Left hindlimb (tissue), 1 donor: ENCODE data around the gene ABCC10.
A peak's percentile ranks its signal among the peaks of the same experiment; 100 is the strongest.
"Not testable (repeated sequence)": the region's sequence is repeated elsewhere in the genome, so short reads cannot be mapped to it uniquely, and the experiment has no call there.

ENCODE experiments used
- DNase-seq: peaks from one replicate; pipeline ENCODE4 v3.0.0-alpha.2; 2018

The ABCC10 gene

DNA sequence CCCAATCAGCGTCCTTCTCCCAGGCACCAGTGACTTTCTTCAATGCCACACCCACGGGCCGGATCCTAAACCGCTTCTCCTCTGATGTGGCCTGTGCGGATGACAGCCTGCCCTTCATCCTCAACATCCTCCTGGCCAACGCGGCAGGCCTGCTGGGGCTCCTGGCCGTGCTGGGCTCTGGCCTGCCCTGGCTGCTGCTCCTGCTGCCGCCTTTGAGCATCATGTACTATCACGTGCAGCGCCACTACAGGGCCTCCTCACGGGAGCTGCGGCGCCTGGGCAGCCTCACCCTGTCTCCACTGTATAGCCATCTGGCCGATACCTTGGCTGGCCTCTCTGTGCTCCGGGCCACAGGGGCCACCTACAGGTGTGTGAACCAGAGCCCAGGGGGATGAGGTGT lies 18.2 kb downstream of the ABCC10 start:
- DNase-seq: no peak

DNA sequence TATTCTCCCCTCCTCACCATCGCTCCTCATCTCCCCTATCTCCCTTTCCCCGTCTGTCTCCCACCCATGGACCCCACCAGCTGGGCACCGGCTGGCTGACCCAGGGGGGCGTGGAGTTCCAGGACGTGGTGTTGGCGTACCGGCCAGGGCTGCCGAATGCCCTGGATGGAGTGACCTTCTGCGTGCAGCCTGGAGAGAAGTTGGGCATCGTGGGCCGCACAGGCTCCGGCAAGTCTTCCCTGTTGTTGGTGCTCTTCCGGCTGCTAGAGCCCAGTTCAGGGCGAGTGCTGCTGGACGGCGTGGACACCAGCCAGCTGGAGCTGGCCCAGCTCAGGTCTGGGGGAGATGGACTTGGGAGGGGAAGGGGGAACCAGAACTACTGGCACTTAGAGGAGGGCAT lies 20.3 kb downstream of the ABCC10 start:
- no peak for DNase-seq

DNA sequence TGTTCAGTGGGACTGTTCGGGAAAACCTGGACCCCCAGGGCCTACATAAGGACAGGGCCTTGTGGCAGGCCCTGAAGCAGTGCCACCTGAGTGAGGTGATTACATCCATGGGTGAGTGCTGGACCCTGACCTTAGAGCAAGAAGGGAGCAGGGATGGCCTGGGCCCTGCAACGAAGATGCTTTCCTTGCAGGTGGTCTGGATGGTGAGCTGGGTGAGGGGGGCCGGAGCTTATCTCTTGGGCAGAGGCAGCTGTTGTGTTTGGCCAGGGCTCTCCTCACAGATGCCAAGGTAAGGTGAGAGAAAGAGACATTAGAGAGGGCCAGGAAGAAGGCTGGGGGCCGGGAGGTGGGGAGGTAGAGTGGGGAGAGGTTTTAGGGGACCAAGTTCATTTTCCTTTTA lies 21.6 kb downstream of the ABCC10 start:
- no peak for DNase-seq

DNA sequence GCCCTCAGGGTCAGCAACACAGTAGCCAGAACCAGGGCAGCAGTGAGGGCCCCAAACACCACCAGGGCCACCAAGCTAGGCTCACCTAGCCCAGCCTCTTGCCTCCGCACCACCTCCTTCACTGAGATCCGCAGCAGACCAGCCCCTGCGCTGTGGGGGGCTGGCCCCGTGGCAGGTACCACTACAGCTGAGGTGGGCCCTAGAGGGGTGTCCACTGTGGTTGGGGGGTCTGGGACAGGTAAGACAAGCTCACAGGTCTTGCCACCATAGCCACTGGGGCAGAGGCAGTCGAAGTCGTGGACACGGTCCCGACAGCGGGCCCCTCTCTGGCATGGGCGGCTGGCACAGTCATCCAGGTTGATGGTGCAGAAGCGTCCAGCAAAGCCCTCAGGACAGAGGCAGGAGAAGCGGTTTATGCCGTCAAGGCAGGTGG lies 23.4 kb downstream of the ABCC10 start:
- DNase-seq: no peak

DNA sequence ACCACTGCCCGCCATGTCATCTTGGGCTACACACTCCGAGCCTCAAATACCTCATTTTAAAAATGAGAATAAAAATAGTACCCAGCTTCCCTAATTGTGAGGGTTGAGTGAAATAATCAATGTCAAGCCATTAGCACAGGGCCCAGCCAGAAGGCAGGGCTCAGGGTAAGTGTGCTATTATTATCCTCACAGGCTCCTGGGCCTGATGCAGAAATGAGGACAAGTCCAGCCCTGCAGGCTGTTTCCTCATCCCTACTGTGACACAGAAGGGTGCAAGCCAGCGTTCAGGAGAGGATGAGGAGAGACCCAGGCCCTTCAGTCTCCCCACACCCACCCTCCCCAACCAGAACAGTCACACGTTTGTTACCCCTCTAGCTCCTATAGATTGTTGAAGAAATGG lies 24.0 kb downstream of the ABCC10 start:
- DNase-seq: no peak

DNA sequence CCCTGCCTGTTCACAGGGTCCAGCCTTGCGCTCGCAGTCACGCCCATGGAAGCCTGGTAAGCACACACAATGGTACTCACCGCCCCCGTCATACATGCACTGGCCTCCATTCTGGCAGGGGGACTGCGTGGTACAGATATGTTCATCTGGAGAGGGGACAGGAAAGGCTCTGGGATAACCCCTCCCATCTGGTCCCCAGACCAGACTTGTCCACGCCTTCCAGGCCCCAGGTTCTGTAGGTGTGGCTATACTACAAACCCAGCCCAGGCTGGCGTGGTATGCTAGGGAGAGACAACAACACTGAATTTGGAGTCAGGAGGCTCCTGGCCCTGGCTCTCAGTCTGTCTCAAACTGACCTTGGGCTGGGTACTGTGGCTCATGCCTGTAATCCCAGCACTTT lies 24.6 kb downstream of the ABCC10 start:
- no peak for DNase-seq

DNA sequence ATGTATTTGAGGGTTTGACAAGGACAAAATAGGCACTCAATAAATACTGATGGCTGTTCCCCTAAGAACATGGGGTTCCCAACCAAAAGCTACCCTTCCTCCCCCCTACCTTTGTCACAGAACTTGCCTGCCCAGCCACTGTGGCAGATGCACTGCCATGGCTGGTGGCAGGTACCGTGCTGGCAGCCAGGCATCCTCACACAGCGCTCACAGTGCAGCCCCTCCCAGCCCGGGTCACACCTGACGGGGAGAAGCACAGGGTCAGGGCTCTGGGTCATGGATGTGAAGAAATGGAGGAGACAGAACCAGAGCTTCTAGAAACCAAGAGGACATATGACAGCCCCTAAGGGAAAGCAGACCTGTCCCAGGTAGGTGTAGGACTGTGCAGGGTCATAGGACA lies 25.6 kb downstream of the ABCC10 start:
- no peak for DNase-seq

DNA sequence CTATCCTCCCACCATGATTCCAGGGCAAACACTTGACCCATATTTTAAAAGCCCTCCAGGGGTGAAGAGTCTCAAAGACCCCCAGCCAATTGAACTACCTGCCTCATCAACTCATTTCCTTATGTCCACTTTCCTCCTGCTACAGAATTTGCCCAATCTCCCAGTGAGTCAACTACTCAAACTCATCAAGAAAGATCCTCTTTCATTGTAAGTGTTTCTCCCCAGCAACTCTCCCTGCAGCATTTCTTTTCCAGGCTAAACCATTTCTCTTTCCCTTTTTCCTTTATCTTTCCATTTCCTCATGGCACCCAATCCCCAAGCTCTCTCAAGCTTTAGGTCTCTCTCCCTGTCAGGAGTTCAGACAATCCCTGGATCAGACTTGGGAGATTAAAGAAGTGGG lies 26.5 kb downstream of the ABCC10 start:
- no peak for DNase-seq

DNA sequence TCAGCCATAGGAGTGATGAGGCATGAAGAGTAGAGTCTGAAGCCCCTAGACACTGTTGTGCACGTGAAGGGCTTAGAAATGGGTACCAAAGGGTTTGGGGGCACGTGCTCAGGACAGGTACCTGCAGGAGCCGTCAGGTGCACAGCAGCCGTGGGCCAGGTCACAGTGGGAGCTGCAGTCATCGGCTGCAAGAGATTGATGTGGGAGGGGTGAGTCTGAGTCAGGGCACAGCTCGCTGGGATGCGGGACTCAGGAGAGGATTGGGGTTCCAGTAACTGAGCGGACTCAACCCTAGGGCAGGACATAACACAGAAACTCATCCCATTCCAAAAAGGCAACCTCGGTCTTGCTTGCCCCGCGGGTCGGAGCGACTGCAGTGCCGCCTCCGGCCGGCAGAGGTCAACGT lies 27.0 kb downstream of the ABCC10 start:
- peak; percentile 88 for DNase-seq

DNA sequence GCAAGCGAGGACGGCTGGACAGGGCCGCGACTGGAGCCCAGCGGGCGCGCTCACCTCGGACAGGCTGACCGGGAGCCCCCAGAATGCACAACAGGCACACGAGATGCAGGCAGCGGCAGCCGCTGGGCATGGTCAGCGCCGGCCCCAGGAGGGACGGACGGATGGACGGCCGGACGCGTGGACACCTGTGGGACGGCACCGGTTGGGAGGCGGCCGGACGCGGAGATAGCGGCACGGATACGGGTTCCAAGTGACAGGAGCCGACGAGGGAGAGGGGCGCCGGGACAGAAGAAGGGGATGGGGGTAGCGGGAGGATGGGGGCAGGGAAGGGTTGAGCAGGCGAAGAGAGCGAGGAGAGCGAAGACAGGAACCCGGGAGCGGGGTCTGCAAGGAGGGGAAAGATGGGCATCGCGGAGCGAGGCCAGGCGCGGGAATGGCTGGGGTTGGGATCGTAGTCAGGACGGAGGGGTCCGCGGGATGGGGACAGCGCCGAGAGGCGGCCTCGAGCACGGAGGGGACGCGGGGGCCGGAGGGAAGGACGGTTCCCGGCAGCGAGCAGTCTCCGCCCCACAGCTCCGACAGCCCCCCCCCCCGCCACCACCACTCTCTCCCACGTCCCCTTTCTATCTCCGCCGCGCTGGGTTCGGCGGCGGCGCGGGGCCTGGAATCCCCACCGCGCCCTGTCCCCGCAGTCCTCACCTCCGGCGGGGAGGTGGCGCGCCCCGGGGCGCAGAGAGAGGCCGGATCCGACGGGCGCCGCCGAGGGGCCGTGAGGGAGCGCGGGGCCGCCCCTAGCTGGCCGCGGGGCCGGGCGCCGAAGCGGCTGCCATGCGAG lies 27.6 kb downstream of the ABCC10 start:
- DNase-seq: peak; percentile 55

DNA sequence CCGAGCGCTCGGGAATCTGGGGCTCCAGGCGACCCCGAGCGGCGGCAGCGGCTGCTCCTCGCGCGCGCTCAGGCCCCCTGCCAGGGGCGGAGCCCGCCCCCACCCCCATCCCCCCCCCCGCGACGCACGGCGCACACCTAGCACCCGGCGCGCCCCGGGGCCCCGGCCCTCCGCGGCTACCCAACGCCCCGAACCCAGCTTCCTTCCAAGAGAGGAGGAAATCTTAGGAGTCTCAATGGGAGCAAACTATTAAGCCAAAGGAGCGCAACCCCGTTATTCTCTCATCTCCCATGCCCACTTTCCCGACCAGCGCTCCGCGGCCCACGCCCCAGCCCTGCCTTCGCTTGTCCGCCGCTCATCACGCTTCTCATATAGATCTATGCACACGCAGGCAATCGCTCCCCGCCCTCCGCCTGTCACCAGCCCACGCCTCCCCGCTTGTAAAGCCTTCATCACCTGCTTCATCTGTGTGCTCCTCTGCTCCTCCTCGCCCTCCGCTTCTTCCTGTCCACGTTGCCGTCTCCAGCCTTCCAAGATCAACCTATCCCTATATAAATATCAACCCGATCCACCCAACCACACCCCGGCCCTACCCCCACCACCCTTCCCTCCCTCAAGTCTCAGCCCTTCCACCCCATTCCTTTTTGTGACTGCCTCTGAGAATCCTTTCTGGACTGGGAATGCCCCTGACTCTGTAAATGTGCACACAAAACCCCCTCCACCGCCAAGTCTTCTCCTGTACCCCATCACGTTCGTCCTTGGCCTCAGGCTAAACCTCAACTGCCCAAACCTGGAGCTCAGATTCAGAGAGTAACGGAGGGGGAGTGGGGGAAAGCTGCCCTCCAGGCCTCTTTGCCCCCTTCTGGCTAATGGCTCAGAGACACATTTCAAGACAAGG lies 28.4 kb downstream of the ABCC10 start, which contains the start of gene DLK2:
TSS of gene DLK2 (minus strand) at position 18 of the 898 bp plus-strand sequence. CDS start 723 bp downstream, outside the sequence.
- DNase-seq: no peak

DNA sequence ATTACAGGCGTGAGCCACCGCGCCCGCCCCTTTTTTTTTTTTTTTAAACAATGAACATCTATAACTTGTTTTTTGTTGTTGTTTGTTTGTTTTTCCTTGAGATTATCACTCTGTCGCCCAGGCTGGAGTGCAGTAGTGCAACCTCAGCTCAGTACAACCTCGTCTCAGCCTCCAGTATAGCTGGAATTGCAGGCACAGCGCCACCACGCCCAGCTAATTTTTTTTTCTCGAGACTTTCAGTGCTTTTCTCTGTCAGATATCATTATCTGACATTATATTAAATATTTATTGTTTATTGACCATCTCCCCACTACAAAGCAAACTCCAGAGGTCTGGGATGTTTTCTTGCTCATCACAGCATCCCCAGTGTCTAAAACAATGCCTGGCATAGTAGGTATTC lies 30.3 kb downstream of the ABCC10 start:
- no peak for DNase-seq

DNA sequence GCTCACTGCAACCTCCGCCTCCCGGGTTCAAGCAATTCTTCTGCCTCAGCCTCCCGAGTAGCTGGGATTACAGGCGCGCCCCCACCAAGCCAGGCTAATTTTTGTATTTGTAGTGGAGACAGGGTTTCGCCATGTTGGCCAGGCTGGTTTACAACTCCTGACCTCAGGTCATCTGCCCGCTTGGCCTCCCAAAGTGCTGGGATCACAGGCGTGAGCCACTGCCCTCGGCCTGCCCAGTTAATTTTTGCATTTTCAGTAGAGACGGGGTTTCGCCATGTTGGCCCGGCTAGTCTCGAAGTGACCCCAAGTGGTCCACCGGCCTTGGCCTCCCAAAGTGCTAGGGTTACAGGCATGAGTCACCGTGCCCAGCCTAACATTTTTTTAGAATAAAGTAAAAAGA lies 30.8 kb downstream of the ABCC10 start:
- DNase-seq: not testable (repeated sequence)

DNA sequence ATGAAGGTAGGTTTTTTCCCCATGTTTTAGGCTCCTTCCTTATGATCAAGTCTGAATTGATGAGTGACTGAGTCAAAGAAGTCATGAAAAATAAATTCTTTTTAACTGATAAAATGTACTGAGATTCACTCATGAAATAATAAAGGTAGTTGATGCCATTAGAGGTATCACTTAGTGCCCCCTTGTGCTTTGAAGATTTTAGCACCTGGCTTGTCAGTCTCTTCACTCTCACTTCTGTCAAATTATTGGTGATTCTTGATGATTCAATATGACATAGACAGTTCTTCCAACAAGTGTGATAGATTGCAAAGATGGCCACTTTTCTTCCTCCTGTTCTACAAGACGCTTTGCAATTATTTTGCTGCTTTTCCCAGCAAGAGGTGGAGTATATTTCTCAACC lies 32.2 kb downstream of the ABCC10 start:
- no peak for DNase-seq

DNA sequence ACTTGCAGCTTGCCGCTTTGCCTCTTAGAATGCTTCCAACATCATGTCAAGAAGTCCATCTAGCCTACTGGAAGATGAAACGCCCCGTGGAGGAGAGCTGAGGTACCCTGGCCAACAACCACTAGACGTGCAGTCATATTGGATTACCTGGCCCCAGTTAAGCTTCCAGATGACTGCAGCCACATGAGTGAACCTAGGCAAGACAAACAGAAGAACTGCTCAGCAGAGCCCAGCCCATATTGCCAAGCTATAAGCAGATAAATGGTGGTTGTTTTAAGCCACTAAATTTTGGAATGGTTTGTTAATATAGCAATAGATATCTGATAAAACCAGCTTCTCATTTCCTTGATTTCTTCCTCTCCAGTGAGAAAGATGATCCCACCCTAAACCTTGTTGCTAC lies 32.7 kb downstream of the ABCC10 start:
- DNase-seq: no peak

DNA sequence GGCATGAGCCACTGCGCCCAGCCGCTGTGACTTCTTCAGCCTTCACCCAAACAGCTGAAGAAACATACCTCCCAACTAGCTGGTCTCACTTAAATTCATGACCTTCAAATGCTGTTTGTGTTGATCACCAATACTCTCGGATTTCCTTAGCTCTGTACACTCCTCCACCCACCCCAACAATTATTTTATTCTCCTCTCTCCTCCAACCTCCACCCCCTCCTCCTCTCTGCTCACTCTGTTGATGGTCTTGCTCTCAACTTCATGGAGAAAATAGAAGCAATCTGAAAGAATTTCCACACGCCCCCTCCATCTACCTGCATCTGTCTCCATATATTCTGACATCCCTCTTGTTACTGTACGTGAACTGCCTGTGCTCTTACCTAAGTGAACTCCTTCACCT lies 34.6 kb downstream of the ABCC10 start:
- no peak for DNase-seq

DNA sequence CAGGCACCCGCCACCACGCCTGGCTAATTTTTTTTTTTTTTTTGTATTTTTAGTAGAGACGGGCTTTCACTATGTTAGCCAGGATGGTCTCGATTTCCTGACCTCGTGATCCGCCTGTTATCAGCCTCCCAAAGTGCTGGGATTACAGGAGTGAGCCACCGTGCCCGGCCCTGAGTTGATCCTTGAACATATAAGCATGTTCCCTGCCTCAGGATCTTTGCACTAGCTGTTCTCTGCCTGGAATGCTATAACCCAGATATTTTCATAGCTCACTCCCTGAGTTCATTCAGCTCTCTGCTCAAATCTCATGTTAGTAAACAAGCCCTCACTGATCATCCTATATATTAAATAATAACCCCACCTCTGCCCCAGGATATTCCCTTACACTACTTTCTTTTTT lies 37.0 kb downstream of the ABCC10 start:
- DNase-seq: no peak

DNA sequence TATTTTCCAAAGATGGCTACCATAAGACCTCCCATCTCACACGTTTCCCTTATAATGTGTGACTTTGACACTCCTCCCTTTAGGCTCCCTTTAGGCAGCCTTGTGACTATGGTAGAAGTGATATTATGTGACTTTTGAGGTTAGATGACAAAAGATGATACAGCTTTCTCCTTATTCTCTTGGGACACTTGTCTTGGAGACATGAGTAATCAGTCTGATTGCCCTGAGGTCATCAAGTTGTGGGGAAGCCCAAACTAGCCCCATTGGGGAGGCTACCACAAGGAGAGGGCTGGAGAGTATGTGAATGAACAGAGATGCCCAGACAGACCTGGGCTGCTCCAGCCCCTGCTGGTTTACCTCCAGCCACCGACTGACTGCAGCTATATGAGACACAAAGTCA lies 38.6 kb downstream of the ABCC10 start:
- DNase-seq: no peak

DNA sequence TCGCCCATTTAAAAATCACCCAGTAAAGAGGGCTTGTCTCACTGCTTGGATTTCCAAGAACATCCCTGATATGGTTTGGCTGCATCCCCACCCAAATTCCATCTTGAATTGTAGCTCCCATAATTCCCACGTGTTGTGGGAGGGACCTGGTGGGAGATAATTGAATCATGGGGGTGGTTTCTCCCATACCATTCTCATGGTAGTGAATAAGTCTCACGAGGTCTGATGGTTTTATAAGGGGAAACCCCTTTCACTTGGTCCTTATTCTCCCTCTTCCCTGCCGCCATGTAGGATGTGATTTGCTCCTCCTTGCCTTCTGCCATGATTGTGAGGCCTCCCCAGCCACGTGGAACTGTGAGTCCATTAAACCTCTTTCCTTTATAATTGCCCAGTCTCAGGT lies 39.9 kb downstream of the ABCC10 start:
- DNase-seq: not testable (repeated sequence)

DNA sequence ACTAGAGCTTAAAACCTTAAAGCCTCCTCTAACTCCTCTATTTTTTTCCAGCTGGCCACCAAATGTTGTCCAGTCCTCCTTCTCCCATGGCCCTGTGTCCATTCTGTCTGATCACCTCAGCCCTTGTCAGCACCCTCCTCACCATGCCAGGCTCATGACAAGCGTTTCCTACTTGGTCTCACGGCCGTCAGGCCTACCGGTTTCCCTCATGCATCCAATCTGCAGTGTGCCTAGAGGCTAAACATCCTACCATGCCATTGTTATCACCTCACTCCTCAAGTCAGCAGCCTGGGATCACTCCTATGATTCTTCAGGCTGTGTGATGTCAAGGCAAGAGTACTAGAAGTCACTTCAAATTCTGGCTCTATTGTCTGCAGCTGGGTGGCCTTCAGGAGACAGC lies 40.4 kb downstream of the ABCC10 start:
- no peak for DNase-seq

DNA sequence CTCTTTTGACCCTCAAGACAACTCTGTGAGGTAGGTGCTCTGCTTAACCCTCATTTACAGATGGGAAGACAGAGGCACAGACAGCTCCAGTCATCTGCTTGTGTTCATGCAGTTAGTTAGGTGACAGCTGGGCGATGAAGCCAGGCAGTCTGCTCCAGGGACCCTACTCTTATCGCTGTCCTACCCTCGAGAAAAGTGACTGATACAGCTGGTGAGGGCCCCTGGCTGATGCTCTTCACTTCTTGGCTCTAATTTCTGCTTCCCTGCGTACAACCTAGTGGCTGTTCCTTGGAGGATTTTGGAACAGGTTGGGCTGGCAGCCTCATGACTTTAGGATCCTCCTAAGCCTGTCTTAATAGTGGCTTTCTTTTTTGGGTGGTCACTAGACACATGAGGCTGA lies 40.9 kb downstream of the ABCC10 start:
- DNase-seq: no peak

DNA sequence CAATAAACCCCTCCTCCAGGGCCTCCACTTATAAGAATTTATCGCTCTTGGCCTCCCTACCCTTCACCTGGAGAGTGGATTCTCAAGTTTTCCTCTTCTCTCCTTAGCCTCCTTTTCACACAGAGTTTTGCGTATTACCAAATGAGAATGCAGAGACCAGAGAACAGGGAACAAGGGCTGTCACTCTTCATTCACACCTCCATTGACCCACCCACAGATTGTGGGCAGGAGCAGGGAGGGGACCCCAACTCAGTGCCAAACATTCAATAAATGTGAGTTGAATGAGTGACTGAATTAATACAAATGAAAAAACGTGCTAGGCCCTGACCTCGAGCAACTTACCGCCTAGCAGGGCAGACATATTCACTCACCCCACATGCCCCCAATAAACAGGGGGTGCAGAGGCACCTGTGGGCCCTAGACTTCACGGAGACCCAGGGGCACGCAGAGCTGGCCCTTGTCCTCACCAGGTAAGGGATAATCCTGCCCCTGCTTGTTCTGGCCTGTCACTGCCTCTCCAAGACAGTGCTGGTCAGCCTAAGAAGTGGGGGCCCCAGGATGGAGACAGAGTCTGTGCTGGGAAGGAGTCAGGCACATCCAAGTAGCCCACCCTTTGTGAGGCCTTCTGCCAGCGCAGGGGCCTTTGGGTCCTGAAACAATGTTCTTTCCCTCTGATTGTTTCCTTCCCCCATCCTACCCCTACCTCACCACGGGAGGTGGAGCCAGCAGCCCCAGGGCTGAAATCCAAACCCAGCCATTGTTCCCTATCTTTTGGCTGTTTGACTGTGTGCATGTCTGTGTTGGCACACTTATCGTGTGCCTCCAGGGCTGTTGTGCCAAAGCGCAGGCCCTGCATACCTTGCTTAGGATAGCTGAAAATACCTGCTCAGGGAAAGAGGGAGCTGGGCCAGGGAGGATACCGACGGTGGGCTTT lies 41.7 kb downstream of the ABCC10 start:
- no peak for DNase-seq

DNA sequence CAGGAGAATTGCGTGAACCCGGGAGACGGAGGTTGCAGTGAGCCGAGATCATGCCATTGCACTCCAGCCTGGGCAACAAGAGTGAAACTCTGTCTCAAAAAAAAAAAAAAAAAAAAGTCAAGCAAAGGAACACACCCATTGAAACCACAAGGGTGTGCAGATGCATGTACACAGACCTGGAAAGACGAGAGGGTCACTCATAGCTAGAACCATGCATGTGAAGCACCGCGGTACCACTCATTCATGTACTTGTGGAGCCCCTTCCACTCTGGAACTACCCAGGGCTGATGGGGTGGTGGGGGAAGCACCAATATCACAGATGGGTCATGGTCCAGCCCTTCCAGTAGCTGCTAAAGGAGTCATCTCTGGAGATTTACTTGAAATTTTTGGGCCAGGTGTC lies 42.6 kb downstream of the ABCC10 start:
- DNase-seq: no peak
